NCI-H2227 treated with DMSO at 0.1 percent for 48 hours (cell line): ENCODE data around the gene MAFB.
A peak's percentile ranks its signal among the peaks of the same experiment; 100 is the strongest.
"Not testable (repeated sequence)": the region's sequence is repeated elsewhere in the genome, so short reads cannot be mapped to it uniquely, and the experiment has no call there.

Source experiments
- DNase-seq: peaks from one replicate; lab custom pipeline; 2025; lab: John Stamatoyannopoulos, UW

Gene MAFB

GRCh38 chr20:40689100-40689942 is at the start of gene MAFB:
MAFB (minus strand) TSS chr20:40689236; CDS start chr20:40688850, 386 bp downstream.
- DNase-seq, result peak; percentile 90

GRCh38 chr20:40736468-40736867 is 47.4 kb upstream of the MAFB start:
- DNase-seq, result not testable (repeated sequence)

GRCh38 chr20:40728996-40729395 is 40.0 kb upstream of the MAFB start:
- DNase-seq, result no peak

GRCh38 chr20:40728470-40728869 is 39.4 kb upstream of the MAFB start:
- no peak for DNase-seq

- no peak for DNase-seq
These were observed 38.9 kb upstream of the MAFB start for GRCh38 chr20:40727960-40728359.

- no peak for DNase-seq
These were observed 37.7 kb upstream of the MAFB start for GRCh38 chr20:40726776-40727175.

- DNase-seq, result no peak
These were observed 35.5 kb upstream of the MAFB start for GRCh38 chr20:40724566-40724965.

GRCh38 chr20:40720826-40721225 is 31.8 kb upstream of the MAFB start:
- no peak for DNase-seq

GRCh38 chr20:40720099-40720498 is 31.1 kb upstream of the MAFB start:
- no peak for DNase-seq

GRCh38 chr20:40718982-40719729 is 30.1 kb upstream of the MAFB start:
- DNase-seq, result no peak

GRCh38 chr20:40718214-40718977 is 29.4 kb upstream of the MAFB start:
- DNase-seq, result no peak

GRCh38 chr20:40717343-40717865 is 28.4 kb upstream of the MAFB start:
- DNase-seq, result no peak

- DNase-seq, result no peak
These were observed 26.5 kb upstream of the MAFB start for GRCh38 chr20:40715491-40715890.

- DNase-seq, result no peak
These were observed 25.9 kb upstream of the MAFB start for GRCh38 chr20:40714916-40715315.

GRCh38 chr20:40714109-40714508 is 25.1 kb upstream of the MAFB start:
- DNase-seq, result no peak

- no peak for DNase-seq
These were observed 24.5 kb upstream of the MAFB start for GRCh38 chr20:40713508-40713907.

- no peak for DNase-seq
These were observed 22.0 kb upstream of the MAFB start for GRCh38 chr20:40711079-40711478.

GRCh38 chr20:40710603-40711002 is 21.6 kb upstream of the MAFB start:
- DNase-seq, result no peak

- DNase-seq, result no peak
These were observed 18.0 kb upstream of the MAFB start for GRCh38 chr20:40706977-40707582.

- DNase-seq, result no peak
These were observed 16.4 kb upstream of the MAFB start for GRCh38 chr20:40705413-40705812.

GRCh38 chr20:40704828-40705227 is 15.8 kb upstream of the MAFB start:
- no peak for DNase-seq
